ENCODE results near the gene CTDSP2. TPM values are rescaled to one million over a fixed set of nuclear protein-coding genes. Genes with fewer than 3 reads are reported as not detected.
A peak's percentile ranks its signal among the peaks of the same experiment; 100 is the strongest.

CTDSP2 gene
- total and polyA plus RNA-seq, 12 donors, result 31.2 to 138 (median 82.7) TPM

GRCh38 chr12:57842342-57843294 is 3.9 kb downstream of the CTDSP2 start:
- peak overlapping the region in 9 of 10 donors; percentile 12 to 100 (median 92) for H3K4me3 ChIP-seq
- ATAC-seq, result no peak
- H3K27me3 ChIP-seq, result no peaks in the 10 kb centered on the region
- TF ChIP-seq CTCF (IDR thresholded peaks at IDR 0.05), result no peak
- H3K36me3 ChIP-seq, result peaks cover 0 to 29% (median 0%) of the 10 kb centered on the region in 9 donors
- H3K27ac ChIP-seq, result peak overlapping the region in 9 of 10 donors; percentile 97 to 100 (median 100)
- no peak for DNase-seq
- no peaks in the 10 kb centered on the region for H3K9me3 ChIP-seq
- intact Hi-C loops (cut with DNase I), result loop anchor here in 1 of 10 donors (2.0 kb wide), 1 partner anchor 50 kb away; no protein-coding TSS in a partner anchor
- peaks cover 63 to 77% (median 75%) of the 10 kb centered on the region in 9 donors for H3K4me1 ChIP-seq
- WGBS, 2 donors, result 18 to 22% methylated on average over 14 of the region's 14 CpGs

- 26 to 32% methylated on average over 4 of the region's 4 CpGs for WGBS, 2 donors
- Histone ChIP-seq H3K36me3 (peaks cover 0 to 29% (median 0%) of the 10 kb centered on the region in 9 donors), H3K27ac (peak overlapping the region in 9 of 10 donors; percentile 9 to 100 (median 97)), H3K4me3 (peak overlapping the region in 4 of 10 donors; percentile 83 to 100 (median 91)), H3K9me3 (no peaks in the 10 kb centered on the region), H3K27me3 (no peaks in the 10 kb centered on the region), H3K4me1 (peaks cover 73 to 87% (median 81%) of the 10 kb centered on the region in 9 donors)
- intact Hi-C loops (cut with DNase I), result loop anchor here in 1 of 10 donors (2.0 kb wide), 1 partner anchor 53 kb away; no protein-coding TSS in a partner anchor
- TF ChIP-seq CTCF (IDR thresholded peaks at IDR 0.05), result no peak
- ATAC-seq (no peak), DNase-seq (no peak)
These were observed 5.1 kb downstream of the CTDSP2 start for GRCh38 chr12:57841445-57841844.

GRCh38 chr12:57840726-57841125 is 5.8 kb downstream of the CTDSP2 start:
- Histone ChIP-seq H3K4me1 (peaks cover 81 to 89% (median 88%) of the 10 kb centered on the region in 9 donors), H3K36me3 (peaks cover 0 to 29% (median 0%) of the 10 kb centered on the region in 9 donors), H3K27me3 (no peaks in the 10 kb centered on the region), H3K27ac (peak overlapping the region in 9 of 10 donors; percentile 22 to 100 (median 97)), H3K9me3 (no peaks in the 10 kb centered on the region), H3K4me3 (peak overlapping the region in 4 of 10 donors; percentile 9 to 99 (median 83))
- intact Hi-C loops (cut with DNase I), result loop anchor here in 1 of 10 donors (2.0 kb wide), 1 partner anchor 54 kb away; no protein-coding TSS in a partner anchor
- peak in 1 of 2 donors; percentile 62 for DNase-seq
- WGBS, 2 donors, result 12 to 16% methylated on average over 3 of the region's 3 CpGs
- peak in 3 of 8 donors; percentile 7 to 17 (median 16) for ATAC-seq
- TF ChIP-seq CTCF (IDR thresholded peaks at IDR 0.05), result no peak

GRCh38 chr12:57839996-57840395 is 6.5 kb downstream of the CTDSP2 start:
- H3K27me3 ChIP-seq, result no peaks in the 10 kb centered on the region
- DNase-seq, result no peak
- no peak for TF ChIP-seq CTCF (IDR thresholded peaks at IDR 0.05)
- no peak for ATAC-seq
- H3K4me1 ChIP-seq, result peaks cover 87 to 97% (median 95%) of the 10 kb centered on the region in 9 donors
- intact Hi-C loops (cut with DNase I), result loop anchor here in 1 of 10 donors (2.0 kb wide), 1 partner anchor 55 kb away; no protein-coding TSS in a partner anchor
- WGBS, 2 donors, result 18 to 29% methylated on average over 5 of the region's 5 CpGs
- peaks cover 0 to 29% (median 0%) of the 10 kb centered on the region in 9 donors for H3K36me3 ChIP-seq
- H3K4me3 ChIP-seq, result peak overlapping the region in 6 of 10 donors; percentile 6 to 83 (median 12)
- H3K27ac ChIP-seq, result peak overlapping the region; percentile 18 to 100 (median 78)
- H3K9me3 ChIP-seq, result no peaks in the 10 kb centered on the region

Data from heart right ventricle (tissue), 16 donors.